IPS DF 6.9 (cell line): ENCODE measurements around the gene PLCB1.

Experiments
- DNase-seq: peaks from one replicate; pipeline ENCODE4 v3.0.0-alpha.2; 2013; ENCODE audit warnings: low read depth, low spot score
- H3K27ac ChIP-seq: one replicate; pipeline ENCODE4 v1.5.1; 2013; ENCODE audit warnings: low read length, control low read depth
- H3K27me3 ChIP-seq: 2 replicates; pipeline ENCODE4 v1.6.1; 2013; ENCODE audit warnings: mild to moderate bottlenecking, low read length; ENCODE audit not compliant: control insufficient read depth, insufficient read depth
- H3K36me3 ChIP-seq: 2 replicates; pipeline ENCODE4 v1.6.1; 2013; ENCODE audit warnings: low read length; ENCODE audit not compliant: control insufficient read depth, insufficient read depth
- H3K4me1 ChIP-seq: 2 replicates; pipeline ENCODE4 v1.6.1; 2013; ENCODE audit warnings: low read length; ENCODE audit not compliant: control insufficient read depth, insufficient read depth
- H3K4me3 ChIP-seq: 2 replicates; pipeline ENCODE4 v1.5.1; 2013; ENCODE audit warnings: mild to moderate bottlenecking, low read length
- H3K9me3 ChIP-seq: 2 replicates; pipeline ENCODE4 v1.6.1; 2013; ENCODE audit warnings: low read length, inconsistent platforms; ENCODE audit not compliant: control insufficient read depth, insufficient read depth
- WGBS: extraction: QIAGEN DNeasy Blood & Tissue Kit; methylation state at CpG from one replicate; pipeline ENCODE4 v1.1.7; 2013; ENCODE audit warnings: mixed read lengths, missing lambda C conversion rate; ENCODE audit not compliant: insufficient read length, insufficient coverage; 5-methylcytosine and 5-hydroxymethylcytosine counted together

The PLCB1 gene

GRCh38 chr20:8880085-8880853 is 748.2 kb downstream of the PLCB1 start:
- no peaks in the 10 kb centered on the region for H3K27me3 ChIP-seq
- no peak overlapping the region for H3K27ac ChIP-seq
- no CpG with 5 or more reads among the region's 5 CpGs for WGBS
- H3K9me3 ChIP-seq, result no peaks in the 10 kb centered on the region
- no peaks in the 10 kb centered on the region for H3K4me1 ChIP-seq
- DNase-seq, result no peak
- no peaks in the 10 kb centered on the region for H3K36me3 ChIP-seq
- no peak overlapping the region for H3K4me3 ChIP-seq

GRCh38 chr20:8891039-8891438 is 759.0 kb downstream of the PLCB1 start:
- WGBS, result no CpG with 5 or more reads among the region's 1 CpG
- H3K27me3 ChIP-seq, result no peaks in the 10 kb centered on the region
- DNase-seq, result no peak
- H3K36me3 ChIP-seq, result no peaks in the 10 kb centered on the region
- no peak overlapping the region for H3K27ac ChIP-seq
- H3K4me3 ChIP-seq, result no peak overlapping the region
- no peaks in the 10 kb centered on the region for H3K4me1 ChIP-seq
- peaks cover 4% of the 10 kb centered on the region for H3K9me3 ChIP-seq

- H3K27ac ChIP-seq, result no peak overlapping the region
- DNase-seq, result no peak
- no peaks in the 10 kb centered on the region for H3K27me3 ChIP-seq
- H3K36me3 ChIP-seq, result no peaks in the 10 kb centered on the region
- peaks cover 4% of the 10 kb centered on the region for H3K9me3 ChIP-seq
- no peaks in the 10 kb centered on the region for H3K4me1 ChIP-seq
- H3K4me3 ChIP-seq, result no peak overlapping the region
Observed at GRCh38 chr20:8895472-8895871, 763.4 kb downstream of the PLCB1 start.

GRCh38 chr20:8898823-8899222 is 766.8 kb downstream of the PLCB1 start:
- Histone ChIP-seq H3K4me1 (no peaks in the 10 kb centered on the region), H3K9me3 (peaks cover 4% of the 10 kb centered on the region), H3K36me3 (no peaks in the 10 kb centered on the region), H3K27ac (no peak overlapping the region), H3K27me3 (no peaks in the 10 kb centered on the region), H3K4me3 (no peak overlapping the region)
- DNase-seq, result no peak

- Histone ChIP-seq H3K4me1 (no peaks in the 10 kb centered on the region), H3K9me3 (no peaks in the 10 kb centered on the region), H3K27me3 (no peaks in the 10 kb centered on the region), H3K4me3 (no peak overlapping the region), H3K36me3 (no peaks in the 10 kb centered on the region), H3K27ac (no peak overlapping the region)
- WGBS, result no CpG with 5 or more reads among the region's 8 CpGs
- DNase-seq, result no peak
Observed at GRCh38 chr20:8901237-8902025, 769.4 kb downstream of the PLCB1 start.

GRCh38 chr20:8903655-8904605 is 771.9 kb downstream of the PLCB1 start:
- Histone ChIP-seq H3K27me3 (no peaks in the 10 kb centered on the region), H3K9me3 (no peaks in the 10 kb centered on the region), H3K27ac (no peak overlapping the region), H3K36me3 (no peaks in the 10 kb centered on the region), H3K4me3 (no peak overlapping the region), H3K4me1 (no peaks in the 10 kb centered on the region)
- no peak for DNase-seq
- WGBS, result no CpG with 5 or more reads among the region's 2 CpGs

GRCh38 chr20:8909596-8909995 is 777.5 kb downstream of the PLCB1 start:
- no peaks in the 10 kb centered on the region for H3K36me3 ChIP-seq
- DNase-seq, result no peak
- H3K4me3 ChIP-seq, result no peak overlapping the region
- no peak overlapping the region for H3K27ac ChIP-seq
- H3K9me3 ChIP-seq, result no peaks in the 10 kb centered on the region
- H3K27me3 ChIP-seq, result no peaks in the 10 kb centered on the region
- H3K4me1 ChIP-seq, result no peaks in the 10 kb centered on the region

- no CpG with 5 or more reads among the region's 3 CpGs for WGBS
- H3K4me3 ChIP-seq, result no peak overlapping the region
- no peaks in the 10 kb centered on the region for H3K27me3 ChIP-seq
- H3K9me3 ChIP-seq, result no peaks in the 10 kb centered on the region
- H3K36me3 ChIP-seq, result no peaks in the 10 kb centered on the region
- H3K27ac ChIP-seq, result no peak overlapping the region
- DNase-seq, result no peak
- no peaks in the 10 kb centered on the region for H3K4me1 ChIP-seq
Observed at GRCh38 chr20:8912096-8912495, 780.0 kb downstream of the PLCB1 start.

- H3K9me3 ChIP-seq, result no peaks in the 10 kb centered on the region
- H3K27ac ChIP-seq, result no peak overlapping the region
- H3K4me3 ChIP-seq, result no peak overlapping the region
- no peaks in the 10 kb centered on the region for H3K36me3 ChIP-seq
- DNase-seq, result no peak
- no CpG with 5 or more reads among the region's 3 CpGs for WGBS
- H3K27me3 ChIP-seq, result no peaks in the 10 kb centered on the region
- no peaks in the 10 kb centered on the region for H3K4me1 ChIP-seq
Observed at GRCh38 chr20:8912731-8913130, 780.7 kb downstream of the PLCB1 start.

GRCh38 chr20:8913456-8913855 is 781.4 kb downstream of the PLCB1 start:
- Histone ChIP-seq H3K36me3 (no peaks in the 10 kb centered on the region), H3K4me3 (no peak overlapping the region), H3K27me3 (no peaks in the 10 kb centered on the region), H3K9me3 (no peaks in the 10 kb centered on the region), H3K27ac (no peak overlapping the region), H3K4me1 (0 out of 2 replicates have a peak, but pooled peaks cover 3% of the 10 kb centered on the region)
- no peak for DNase-seq
